AG08396 (cell line): ENCODE results near the gene ELP1.
A peak's percentile ranks its signal among the peaks of the same experiment; 100 is the strongest.
"Not testable (repeated sequence)": the region's sequence is repeated elsewhere in the genome, so short reads cannot be mapped to it uniquely, and the experiment has no call there.

ENCODE experiments used
- DNase-seq: peaks from one replicate; pipeline ENCODE4 v3.0.0; 2012; ENCODE audit warnings: low spot score, mixed read lengths

The ELP1 gene

DNA sequence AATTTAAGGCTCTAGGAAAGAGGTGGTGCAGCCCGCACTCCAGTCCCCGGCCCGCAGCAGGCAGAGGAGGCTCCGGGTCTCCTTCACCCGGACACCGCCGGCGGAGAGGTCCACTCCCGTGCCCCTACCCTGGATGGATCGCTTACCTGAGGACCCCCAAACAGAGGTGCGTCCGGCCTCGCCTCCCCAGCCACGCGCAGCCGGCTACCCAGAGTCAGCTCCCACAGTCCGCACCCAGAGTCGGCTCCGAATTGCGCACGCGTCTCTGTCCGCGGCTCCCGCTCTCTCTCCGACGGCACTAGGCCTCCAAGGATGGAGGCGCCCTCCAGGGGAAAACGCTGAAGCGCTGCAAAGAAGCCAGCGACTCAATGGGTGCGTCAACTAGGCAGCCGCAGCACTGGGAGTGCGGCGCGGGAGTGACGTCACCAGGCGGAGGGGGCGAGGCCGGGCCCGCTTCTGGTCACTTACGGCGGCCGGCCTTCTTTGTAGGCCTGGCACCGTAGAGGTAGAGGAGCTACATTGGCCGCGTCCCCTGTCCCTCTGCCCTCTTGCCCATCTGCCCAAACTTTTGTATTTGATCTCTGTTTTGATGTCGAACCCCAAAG lies at the start of gene ELP1:
TSS of gene ELP1 (minus strand) at position 407 of the 605 bp plus-strand sequence. CDS start 2,978 bp downstream, outside the sequence.
- peak; percentile 95 for DNase-seq

GRCh38 chr9:108980893-108981292 lies 47.0 kb upstream of the ELP1 start:
- no peak for DNase-seq

- no peak for DNase-seq
These were observed 44.3 kb upstream of the ELP1 start for GRCh38 chr9:108978205-108978604.

DNA sequence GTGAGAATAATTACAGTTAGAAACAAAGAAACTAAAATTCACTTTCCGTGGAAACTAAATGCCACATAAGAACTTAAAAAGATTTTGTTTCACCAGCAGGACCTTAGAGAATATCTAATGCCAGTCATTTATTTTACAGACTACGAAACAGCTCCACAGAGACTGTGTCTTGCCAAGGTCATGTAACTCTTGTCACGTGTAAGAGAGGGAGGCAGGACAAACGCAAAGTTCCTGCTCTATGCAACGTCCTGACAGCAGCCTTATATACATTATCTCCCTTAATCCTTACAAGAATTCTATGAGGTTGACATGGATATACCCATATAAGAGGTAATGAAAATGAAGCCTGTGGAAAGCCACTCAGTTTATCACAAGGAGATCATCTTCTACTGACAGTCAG lies 40.0 kb upstream of the ELP1 start:
- DNase-seq: no peak

DNA sequence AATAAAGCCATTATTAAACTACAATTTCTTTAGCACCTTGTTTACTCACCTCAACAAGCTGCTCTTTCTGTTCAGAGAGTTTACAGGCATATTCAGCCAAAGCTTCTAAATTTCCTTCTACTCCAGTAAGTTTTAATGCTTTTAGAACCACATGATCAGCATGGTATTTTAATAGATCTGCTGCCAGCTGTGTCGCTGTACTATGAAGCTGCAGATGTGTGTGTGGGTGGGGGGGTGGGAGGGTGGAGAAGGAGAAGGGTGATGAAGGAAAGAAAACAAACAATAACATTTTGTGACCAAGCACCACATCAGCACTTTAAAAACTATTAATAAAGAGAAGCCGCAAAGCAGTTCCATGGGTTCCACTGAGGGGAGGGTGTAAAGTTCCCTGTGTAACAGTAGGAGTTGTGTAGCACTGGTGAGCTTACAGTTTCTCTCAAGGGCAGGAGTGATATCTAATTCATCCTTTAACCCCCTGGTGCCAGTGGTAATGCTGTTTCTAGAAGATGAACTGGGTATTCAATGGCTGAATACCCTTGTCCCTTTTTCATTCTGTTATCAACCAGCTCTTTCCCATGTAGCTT lies 38.8 kb upstream of the ELP1 start:
- peak; percentile 3 for DNase-seq

DNA sequence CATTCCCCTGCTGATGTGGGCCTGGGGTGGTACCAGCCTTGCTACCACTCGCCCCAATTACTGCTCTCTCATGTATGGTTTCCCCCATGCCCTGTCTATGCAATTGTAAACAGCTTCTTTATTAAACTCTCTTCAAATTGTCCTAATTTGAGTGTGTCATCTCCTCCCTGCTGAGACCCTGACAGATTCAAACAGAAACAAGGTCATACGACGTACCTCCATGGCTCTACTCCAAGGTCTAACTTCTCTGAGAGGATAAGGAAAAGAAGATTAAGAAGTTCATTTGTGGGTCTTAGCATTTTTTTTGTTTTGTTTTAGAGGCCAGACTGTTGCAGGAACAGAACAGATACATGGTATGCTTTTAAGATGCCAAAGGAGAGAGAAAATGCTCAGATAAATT lies 38.3 kb upstream of the ELP1 start:
- no peak for DNase-seq

DNA sequence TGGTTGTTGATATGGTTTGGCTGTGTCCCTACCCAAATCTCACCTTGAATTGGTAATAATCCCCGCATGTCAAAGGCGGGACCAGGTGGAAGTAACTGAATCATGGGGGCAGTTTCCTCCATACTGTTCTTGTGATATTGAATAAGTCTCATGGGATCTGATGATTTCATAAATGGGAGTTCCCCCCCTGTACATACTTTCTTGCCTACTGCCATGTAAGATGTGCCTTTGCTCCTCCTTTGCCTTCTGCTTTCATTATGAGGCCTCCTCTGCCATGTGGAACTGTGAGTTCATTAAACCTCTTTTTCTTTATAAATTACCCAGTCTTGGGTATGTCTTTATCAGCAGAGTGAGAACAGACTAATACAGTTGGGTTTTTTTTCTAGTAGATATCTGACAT lies 37.5 kb upstream of the ELP1 start:
- DNase-seq: not testable (repeated sequence)

GRCh38 chr9:108967916-108968315 lies 34.0 kb upstream of the ELP1 start:
- DNase-seq: no peak

- no peak for DNase-seq
These were observed 29.7 kb upstream of the ELP1 start for GRCh38 chr9:108963459-108964143.

GRCh38 chr9:108961151-108961550 lies 27.2 kb upstream of the ELP1 start:
- no peak for DNase-seq

GRCh38 chr9:108960331-108960730 lies 26.4 kb upstream of the ELP1 start:
- no peak for DNase-seq

DNA sequence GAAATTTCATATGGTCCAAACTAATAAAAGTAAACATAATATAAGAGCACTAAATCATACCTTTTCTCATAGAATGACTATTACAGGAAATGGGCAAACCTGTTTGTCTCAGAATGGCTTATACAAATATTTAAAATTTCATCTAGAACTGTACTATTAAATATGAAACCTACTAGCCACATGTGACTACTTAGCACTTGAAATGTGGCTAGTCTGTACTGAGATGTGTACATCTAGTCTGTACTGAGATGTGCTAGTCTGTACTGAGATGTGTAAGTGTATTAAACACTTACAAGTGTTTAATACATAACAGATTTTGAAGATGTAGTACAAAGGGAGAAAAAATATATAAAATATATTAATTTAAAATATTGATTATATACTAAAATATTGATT lies 22.7 kb upstream of the ELP1 start:
- DNase-seq: no peak

DNA sequence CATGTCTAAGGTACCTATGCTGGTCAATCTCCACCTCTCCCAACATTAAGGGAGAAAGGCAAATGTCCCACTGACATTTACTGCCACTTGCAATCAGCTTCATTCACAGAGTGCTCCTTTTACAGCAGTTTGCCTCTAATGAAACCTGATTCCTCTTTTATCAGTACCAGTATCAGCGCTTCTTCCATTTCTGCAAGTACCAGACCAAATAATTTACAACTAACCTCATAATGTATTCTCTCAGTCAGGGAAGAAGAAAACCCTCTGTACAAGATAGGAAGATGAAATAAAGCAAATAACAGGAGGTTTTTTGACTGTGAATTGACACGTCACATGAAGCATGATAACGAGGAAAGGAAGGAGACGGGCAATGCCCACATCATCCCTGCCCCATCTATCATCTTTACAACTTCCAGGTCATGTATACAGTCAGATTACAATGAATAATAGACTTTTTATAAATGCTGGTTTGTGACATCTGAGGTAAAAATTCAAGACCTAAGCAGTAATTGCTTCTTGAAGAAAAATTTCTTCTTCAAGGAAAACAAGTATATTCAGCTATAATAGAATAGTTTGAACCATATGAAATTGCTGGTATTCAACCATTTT lies 22.2 kb upstream of the ELP1 start:
- DNase-seq: no peak

- DNase-seq: peak; percentile 18
These were observed 20.2 kb upstream of the ELP1 start for GRCh38 chr9:108953983-108954574.

- DNase-seq: no peak
These were observed 17.7 kb upstream of the ELP1 start for GRCh38 chr9:108951578-108951977.

- DNase-seq: no peak
These were observed 16.2 kb upstream of the ELP1 start for GRCh38 chr9:108950168-108950567.

- no peak for DNase-seq
These were observed 6.1 kb upstream of the ELP1 start for GRCh38 chr9:108939975-108940374.

DNA sequence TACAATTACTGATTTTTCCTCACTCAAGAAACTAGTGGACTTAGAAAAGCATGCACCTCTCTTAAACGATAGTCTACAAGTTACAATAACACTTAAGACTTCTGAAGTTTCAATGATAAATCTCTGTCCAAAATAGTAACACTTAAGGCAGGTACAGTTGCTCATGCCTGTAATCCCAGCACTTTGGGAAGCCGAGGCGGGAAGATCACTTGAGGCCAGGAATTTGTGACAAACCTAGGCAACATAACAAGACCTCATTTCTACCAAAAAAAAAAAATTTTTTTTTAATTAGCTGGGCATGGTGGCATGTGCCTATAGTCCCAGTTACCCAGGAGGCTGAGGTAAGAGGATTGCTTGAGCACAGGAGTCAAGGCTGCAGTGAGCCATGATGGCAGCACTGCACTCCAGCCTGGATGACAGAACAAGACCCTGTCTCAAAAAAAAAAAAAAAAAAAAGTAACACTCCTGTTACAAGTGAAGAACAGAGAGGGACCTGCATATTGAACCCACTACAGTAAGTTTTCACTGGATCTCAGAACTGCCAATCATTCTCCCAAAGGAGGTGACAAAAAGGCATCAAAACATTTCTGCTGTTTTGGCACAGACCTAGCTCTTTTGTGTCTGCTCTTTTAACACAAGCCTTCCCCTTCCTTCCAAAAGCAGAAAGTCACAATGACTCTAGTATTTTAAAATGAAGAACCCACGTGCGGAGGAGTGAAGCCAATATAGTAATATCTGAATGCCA lies 3.8 kb upstream of the ELP1 start:
- DNase-seq: no peak

- DNase-seq: peak; percentile 95
These were observed 484 bp upstream of the ELP1 start, which contains the start of gene ABITRAM for GRCh38 chr9:108934323-108934893. Gene ABITRAM (plus strand): TSS chr9:108934400. CDS start chr9:108934487, 87 bp downstream.

GRCh38 chr9:108933231-108933717 lies 650 bp downstream of the ELP1 start:
- DNase-seq: peak; percentile 20

DNA sequence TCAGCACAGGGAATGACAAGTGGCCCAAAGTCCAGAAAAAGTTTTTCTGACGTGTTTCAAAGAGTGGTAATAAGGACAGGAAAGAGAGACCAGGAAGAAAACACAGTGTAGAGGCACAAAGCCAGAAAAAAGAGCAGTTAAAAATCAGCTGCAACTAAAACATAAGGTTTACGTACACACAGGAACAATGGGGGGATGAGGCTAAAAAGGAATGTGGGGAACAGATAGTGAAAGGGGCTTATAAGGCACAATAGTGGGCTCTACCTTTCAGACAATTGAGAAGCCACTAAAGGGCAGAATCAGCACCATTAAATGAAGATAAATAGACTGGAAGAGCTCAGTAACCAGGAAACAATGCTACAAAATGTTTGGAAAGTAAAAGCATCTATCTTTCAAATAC lies 5.5 kb downstream of the ELP1 start:
- no peak for DNase-seq
